HG02973 (cell line): ENCODE data around the gene DEPP1.
A peak's percentile ranks its signal among the peaks of the same experiment; 100 is the strongest.

Source experiments
- ATAC-seq: cut with Tn5 transposase; IDR thresholded peaks from one replicate; pipeline ENCODE4 v1.9.1; 2021; ENCODE audit warnings: moderate library complexity; ENCODE audit not compliant: unreplicated experiment

The DEPP1 gene

DNA sequence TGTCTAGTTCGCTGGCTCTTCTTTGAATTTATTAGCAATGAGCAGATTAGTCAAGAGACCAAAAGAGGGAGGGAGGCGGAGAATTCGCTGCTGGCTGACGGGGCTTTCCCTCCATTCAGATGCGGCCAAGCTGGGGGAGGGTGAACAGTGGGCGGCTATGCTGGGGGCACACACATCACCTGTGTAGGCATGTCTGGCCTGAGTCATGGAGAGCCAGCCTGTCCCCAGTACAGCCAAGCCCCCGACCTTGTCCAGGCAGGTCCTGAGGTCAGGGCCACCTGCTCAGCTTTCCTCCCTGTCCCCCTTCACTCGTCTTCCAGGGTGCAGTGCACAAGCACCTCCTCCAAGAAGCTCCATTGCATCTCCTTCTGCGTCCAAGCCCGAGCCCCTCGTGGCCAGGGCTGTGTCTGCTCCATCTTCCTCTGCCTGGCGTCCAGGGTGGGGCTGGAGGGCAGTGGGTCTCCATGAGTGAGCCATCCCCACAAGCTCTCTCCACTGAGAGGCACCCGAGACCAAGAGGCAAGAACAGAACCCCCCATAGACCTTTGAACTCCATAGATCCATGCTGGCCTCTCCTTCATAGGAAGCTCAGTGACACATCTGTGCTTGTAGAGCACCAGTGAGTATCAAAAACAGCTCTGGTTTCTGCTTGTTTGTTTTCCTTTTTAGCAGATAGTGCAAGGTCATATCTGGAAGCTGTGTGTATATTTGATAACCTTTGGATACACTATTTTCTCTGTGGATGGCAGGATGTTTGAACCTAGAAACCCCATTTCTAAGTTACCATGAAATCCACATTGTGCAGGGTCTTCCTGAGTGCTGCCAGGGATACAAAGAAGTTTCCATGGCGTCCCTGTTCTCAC lies 1.9 kb upstream of the DEPP1 start:
- no peak for ATAC-seq

DNA sequence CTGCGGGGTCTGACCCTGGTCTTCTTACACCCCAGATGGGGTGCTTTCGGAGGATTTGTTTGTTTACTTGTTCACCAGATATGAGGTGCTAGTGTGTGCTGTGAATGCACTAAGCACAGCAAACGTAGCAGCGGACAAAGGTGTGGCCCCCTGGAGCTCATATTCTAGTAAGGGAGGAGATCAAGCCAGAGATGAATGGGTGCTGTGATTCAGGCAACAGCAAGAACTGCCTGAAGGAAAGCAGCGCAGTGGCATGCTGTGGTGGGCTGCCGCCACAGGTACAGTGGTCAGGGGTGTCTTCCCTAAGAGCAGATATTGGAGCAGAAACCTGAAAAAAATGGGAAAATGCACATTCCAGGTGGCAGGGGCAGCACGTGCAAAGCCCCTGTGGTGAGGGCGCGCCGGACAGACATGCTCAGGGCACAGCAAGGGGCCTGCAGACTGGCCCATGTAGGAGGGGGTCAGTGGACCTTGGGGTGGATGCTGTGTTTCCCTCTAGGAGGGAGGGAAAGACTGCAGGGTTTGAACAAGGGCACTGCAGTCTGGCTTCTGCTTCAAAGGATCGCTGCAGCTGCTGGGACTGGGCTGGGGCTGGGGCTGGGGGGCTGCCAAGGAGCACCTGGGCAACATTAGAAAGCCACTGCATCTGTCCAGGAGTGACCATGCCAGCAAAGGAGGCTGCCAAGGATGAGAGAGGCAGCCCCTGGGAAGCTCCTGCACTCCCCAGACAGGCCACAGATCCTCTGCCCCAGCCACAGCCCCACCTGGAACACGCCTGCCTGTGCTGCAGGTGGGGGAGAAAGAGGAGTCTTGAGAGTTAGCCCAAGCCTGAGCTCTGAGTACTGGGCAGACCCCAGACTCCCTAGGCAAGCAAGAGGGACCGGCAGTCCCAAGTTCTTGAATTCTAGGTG lies 927 bp upstream of the DEPP1 start:
- no peak for ATAC-seq

DNA sequence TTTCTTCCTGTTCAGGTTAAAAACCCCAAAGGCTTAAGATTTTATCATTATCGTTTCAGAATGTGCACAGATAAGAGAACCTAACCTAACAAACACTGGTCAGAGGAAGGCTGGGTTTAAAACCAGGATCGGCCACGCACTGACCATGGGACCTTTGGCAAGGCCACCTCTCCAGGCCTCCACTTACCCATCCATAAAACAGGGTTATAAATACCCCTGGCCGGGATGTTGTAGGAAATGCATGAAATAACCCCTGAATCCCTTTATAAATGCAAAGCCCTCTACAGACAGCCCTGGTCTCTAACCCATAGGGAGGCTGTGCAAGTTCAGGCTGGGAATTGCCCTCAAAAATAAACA lies 418 bp downstream of the DEPP1 start:
- no peak for ATAC-seq

- ATAC-seq, result no peak
These were observed 1.1 kb downstream of the DEPP1 start for GRCh38 chr10:44977287-44978212.

- ATAC-seq, result no peak
These were observed 2.0 kb downstream of the DEPP1 start for GRCh38 chr10:44976352-44977198.

GRCh38 chr10:44975431-44976331 lies 2.9 kb downstream of the DEPP1 start:
- ATAC-seq, result no peak

DNA sequence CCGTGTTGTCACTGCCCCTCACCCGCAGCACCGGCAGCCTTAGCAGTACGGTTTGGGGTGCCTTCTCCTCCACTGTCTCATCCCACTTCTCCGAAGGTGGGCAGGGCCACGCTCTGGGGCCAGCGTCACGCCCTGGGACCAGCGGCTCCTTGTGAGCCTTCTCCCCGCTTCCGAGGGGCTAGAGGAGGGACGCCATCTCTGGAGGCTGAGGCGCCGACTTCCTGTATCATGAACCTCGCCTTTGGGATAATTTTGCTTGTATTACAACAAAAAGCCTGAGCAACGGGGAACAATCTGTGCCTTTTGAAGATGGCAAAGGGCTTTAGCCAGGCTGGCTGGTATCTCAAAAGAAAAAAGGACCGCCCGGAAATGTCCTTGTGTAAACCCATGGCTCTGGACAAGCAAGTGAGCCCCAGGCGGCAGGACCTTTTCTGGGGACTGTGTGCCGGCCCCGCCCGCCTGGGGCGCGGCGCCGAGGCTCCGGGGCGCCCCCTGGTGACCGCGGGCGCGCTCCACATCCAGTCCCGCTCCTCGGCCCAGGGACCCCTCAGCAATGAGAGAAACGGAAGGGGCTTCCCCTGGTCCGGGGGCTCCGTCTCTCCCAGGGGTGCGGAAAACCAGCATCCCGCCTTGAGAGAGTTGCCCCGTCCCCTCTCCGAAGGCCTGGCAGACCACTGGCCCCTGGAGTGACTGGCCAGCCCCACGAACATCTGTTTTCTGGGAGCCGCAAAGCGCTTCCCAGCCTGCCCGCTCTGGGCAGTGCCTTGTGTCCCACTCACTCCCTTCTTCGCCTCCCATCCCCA lies 3.8 kb downstream of the DEPP1 start:
- peak; percentile 70 for ATAC-seq

GRCh38 chr10:44974082-44974627 lies 4.5 kb downstream of the DEPP1 start:
- ATAC-seq, result no peak

DNA sequence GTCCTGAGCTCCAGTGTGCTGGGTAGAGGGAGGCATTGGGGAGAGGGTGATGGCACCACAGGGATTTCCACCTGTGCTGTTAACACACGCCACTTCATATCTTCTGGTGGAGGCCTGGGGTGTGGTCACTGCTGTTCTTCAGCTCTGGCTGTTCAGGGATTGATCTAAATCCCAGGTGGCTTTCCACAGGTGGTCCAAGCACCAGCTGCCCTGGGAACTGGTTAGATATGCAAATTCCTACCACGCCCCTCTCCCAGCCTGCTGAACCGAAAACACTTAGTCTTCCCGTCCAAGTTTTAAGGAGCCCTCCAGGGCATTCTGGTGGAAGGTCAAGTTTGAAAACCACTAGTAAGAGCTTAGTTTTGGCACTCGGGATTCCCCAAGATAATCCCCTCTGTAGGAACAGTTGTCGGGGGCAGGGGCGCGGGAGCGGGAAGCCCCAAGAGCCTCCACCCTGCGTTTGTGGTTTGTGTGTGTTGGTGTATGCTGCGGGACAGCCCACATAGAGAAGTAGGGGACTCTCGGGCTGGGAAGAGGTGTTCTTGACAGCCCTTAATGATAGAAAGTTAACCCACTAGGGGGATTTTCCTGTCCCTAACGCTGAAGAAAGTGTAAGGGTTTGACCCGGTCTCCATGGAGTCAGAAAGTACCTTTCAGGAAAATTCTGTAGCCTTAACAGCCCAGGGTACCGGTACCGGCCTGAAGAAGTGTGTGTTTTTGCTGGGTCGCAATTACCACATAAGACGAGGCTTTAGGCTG lies 5.1 kb downstream of the DEPP1 start:
- ATAC-seq, result no peak

DNA sequence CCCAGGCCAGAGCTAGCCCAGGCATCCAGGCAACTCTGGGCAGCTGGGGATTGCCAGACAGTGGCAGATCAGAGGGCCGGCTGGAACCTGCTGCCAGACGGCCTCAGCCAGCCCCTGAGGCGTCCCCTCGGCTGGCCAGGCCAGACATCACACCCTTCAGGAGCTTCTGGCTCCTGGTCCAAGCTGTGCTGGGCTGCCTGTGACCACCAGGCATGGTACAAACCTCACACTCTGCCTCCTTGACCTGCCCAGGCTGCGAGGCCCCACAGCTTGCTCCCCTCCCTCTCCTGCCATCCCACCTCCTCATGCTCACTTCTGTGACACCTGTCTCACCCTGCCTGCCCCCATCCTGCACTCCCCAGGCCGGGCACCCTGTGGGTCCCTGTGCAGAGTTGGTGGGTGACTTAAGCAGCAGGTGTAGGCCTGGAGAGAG lies 5.7 kb downstream of the DEPP1 start:
- ATAC-seq, result no peak

DNA sequence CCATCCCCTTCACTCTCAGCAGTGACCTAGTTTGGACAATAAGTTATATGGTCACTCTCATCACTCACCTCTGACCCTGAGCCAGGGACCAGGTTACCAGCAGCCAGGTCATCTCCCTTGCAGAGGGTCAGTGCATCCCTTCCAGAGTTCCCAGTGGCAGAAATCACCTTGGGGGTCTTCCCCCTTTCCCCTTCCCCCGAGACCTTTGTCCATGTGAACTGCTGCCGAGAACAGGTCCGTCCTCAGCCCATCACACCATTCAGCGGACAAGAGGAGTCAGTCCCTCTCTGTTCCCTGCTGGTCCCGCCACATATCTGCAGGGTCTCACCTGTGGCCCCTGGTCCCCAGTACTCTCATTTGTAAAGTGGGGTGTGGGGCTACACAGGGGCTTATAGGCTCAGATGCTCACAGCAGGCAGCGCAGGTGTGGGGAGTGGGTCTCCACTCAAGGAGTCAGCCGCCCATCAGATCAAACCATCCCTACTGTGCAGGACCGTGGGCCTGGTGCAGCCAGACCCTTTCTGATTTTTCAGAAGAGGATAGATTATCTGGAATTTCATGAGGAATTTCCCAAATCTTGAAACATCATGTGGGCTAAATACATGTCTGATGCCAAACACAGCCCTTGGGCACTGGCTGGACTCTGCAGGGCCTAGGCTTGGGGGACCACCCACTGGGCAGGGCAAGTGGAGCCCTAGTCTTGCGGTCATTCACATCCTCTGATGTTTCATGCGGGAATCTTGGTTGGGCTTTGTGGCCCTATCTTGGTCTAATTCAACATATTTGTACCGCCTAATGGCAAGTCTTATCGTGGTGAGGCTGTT lies 6.5 kb downstream of the DEPP1 start:
- no peak for ATAC-seq

- ATAC-seq, result no peak
These were observed 7.2 kb downstream of the DEPP1 start for GRCh38 chr10:44971434-44971833.

DNA sequence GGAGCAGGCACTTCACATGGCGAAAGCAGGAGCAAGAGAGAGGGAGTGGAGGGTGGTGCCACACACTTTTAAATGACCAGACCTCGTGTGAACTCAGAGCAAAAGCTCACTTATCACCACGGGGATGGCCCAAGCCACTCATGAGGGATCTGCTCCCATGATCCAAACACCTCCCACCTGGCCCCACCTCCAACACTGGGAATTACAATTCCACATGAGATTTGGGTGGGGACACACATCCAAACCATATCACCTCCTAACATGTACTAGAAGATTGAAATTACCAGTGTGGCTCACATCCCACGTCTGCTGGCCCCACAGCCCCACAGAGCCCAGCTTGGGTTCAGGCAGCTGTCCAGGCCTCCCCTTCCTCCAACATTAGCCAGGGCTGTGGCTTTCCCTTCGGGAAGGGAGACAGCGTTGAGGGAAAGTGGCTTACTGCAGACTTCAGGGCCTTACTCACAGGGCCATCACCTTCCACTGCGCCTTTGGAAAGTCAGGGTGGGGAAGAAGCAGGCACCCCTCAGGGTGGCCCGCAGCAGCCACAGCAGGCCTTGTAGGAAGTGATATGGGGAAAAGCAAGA lies 7.7 kb downstream of the DEPP1 start:
- ATAC-seq, result no peak

DNA sequence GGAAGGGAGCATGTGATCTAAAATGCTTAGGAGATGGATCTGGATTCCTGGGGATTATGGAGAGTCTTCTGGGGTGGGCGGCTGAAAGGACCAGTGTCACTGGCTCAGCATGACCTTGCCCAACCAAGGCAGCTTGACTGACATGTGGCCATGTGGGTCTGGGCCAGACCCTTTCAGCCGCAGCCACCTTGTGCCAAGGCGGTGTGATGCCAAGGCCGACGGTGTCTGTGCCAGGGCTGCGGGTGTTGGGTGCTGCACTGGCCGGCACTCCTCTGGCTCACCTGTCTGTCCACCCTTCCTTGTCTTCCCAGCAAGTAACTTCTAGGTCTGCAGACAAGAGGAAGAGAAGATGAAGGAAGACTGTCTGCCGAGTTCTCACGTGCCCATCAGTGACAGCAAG lies 8.8 kb downstream of the DEPP1 start:
- no peak for ATAC-seq

DNA sequence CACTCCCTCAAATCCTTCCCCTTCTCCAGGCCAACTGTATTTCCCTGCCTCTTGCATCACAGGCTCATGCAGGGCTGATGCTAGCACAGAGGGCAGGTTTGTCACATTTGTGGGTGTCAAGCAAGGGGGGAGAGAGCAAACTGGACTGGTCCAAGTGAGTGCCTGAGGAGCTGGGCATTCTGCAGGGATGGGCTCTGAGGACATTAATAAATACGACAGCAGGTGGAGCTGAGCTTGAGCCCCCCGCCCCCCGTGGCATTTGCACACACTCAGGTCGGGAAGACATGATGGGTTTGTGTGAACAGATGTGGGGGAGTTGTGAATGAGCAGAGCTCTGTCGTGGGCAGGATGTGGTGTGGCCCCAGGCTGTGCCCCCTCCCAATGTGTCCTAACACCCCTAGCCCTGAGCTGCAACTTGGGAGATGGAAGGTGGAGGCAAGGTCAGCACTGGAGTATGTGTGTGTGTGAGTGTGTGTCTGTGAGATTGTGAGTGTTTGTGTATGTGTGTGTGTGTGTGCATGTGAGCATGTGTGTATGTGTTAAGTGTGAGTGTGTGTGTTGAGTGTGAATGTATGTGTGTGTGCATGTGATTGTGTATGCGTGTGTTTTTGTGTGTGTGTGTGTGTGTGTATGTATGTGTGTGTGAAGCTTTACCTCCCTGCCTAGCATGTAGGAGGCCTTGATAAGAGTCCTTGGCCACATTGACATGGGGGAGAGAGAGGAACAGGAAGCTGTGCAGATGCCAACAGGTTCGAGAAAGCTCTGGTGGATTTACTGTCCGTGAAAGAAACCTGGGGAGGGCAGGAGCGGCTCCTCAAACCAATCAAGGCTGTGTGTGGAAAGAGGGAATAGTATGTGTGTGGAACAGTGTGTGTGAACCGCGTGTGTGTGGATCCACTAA lies 9.9 kb downstream of the DEPP1 start:
- ATAC-seq, result no peak
